Small intestine (tissue), 7 donors: ENCODE results near the gene SH3RF1. TPM values are rescaled to one million over a fixed set of nuclear protein-coding genes. Genes with fewer than 3 reads are reported as not detected.

Experiments used
- DNase-seq, 2 donors: peaks; one replicate each; pipeline versions ENCODE4 v3.0.0 to v3.0.0-alpha.2; 2013
- FAIRE-seq: peaks from 2 replicates; lab custom pipeline; 2012; peaks lifted over from hg19 to GRCh38; lab: Jason Lieb, UNC
- H3K27ac ChIP-seq, 3 donors: one replicate each; pipeline ENCODE4 v1.5.1; 2013; ENCODE audit warnings: low read length in 2 of 3, mild to moderate bottlenecking in 2 of 3, control low read depth in 1 of 3, inconsistent platforms in 1 of 3, low read depth in 1 of 3, moderate library complexity in 1 of 3
- H3K27me3 ChIP-seq, 3 donors: one replicate each; pipeline ENCODE4 v1.6.1; 2013; ENCODE audit warnings: low read length in 3 of 3, inconsistent platforms in 1 of 3; ENCODE audit not compliant: control insufficient read depth in 3 of 3, insufficient read depth in 3 of 3
- H3K36me3 ChIP-seq, 3 donors: one replicate each; pipeline ENCODE4 v1.6.1; 2013; ENCODE audit warnings: low read length in 3 of 3, inconsistent platforms in 1 of 3, low read depth in 1 of 3, mild to moderate bottlenecking in 1 of 3, moderate library complexity in 1 of 3; ENCODE audit not compliant: control insufficient read depth in 3 of 3, insufficient read depth in 2 of 3
- H3K4me1 ChIP-seq, 3 donors: one replicate each; pipeline ENCODE4 v1.6.1; 2013; ENCODE audit warnings: low read length in 2 of 3, inconsistent platforms in 1 of 3, low read depth in 1 of 3, mild to moderate bottlenecking in 1 of 3, moderate library complexity in 1 of 3; ENCODE audit not compliant: control insufficient read depth in 3 of 3, insufficient read depth in 2 of 3
- H3K4me3 ChIP-seq, 3 donors: one replicate each; pipeline ENCODE4 v1.5.1; 2013; ENCODE audit warnings: low read length in 3 of 3, control low read depth in 1 of 3, inconsistent platforms in 1 of 3, low read depth in 1 of 3, mild to moderate bottlenecking in 1 of 3, moderate library complexity in 1 of 3
- H3K9me3 ChIP-seq, 2 donors: one replicate each; pipeline ENCODE4 v1.6.1; 2013; ENCODE audit warnings: low read depth in 1 of 2, low read length in 1 of 2; ENCODE audit not compliant: control insufficient read depth in 2 of 2, insufficient read depth in 1 of 2
- WGBS, 3 donors: extraction: QIAGEN DNeasy Blood & Tissue Kit; methylation state at CpG; one replicate each; pipeline ENCODE4 v1.1.7; 2013; 5-methylcytosine and 5-hydroxymethylcytosine counted together
- polyA plus RNA-seq, 4 donors: library from polyadenylated mRNA; stranded (reverse) in 3 of 4; unstranded in 1 of 4; fragments of 200-250 nt in 3 of 4; fragments of 120-200 nt in 1 of 4; gene quantifications; one replicate each; pipeline versions ENCODE4 v1.2.1 to v1.2.3, GENCODE V29; 2013
- donor health status: healthy with polysubstance abuse.
- donor health status: control.
- donor health status: control.
- donor health status: Bipolar disorder and iron deficiency.
- donor health status: healthy.

SH3RF1 gene
- polyA plus RNA-seq, 4 donors, result 10.7 to 35.6 (median 11.5) TPM

GRCh38 chr4:169160825-169161224 lies 109.9 kb downstream of the SH3RF1 start:
- WGBS, 3 donors, result 15 to 50% (median 42%) methylated on average over 3 of the region's 3 CpGs
- Histone ChIP-seq H3K9me3 (no peaks in the 10 kb centered on the region), H3K4me1 (peaks cover 0 to 39% (median 10%) of the 10 kb centered on the region in 3 donors), H3K4me3 (no peak overlapping the region), H3K27me3 (no peaks in the 10 kb centered on the region), H3K36me3 (no peaks in the 10 kb centered on the region), H3K27ac (peak overlapping the region in 1 of 3 donors; percentile 3)
- DNase-seq (peak in 1 of 2 donors; percentile 33), FAIRE-seq (no peak)

GRCh38 chr4:169159624-169160171 lies 111.1 kb downstream of the SH3RF1 start:
- FAIRE-seq (no peak), DNase-seq (no peak)
- Histone ChIP-seq H3K9me3 (no peaks in the 10 kb centered on the region), H3K27me3 (no peaks in the 10 kb centered on the region), H3K27ac (peak overlapping the region in 1 of 3 donors; percentile 57), H3K4me1 (peaks cover 0 to 39% (median 10%) of the 10 kb centered on the region in 3 donors), H3K36me3 (peaks cover 0 to 3% (median 2%) of the 10 kb centered on the region in 3 donors), H3K4me3 (no peak overlapping the region)
- WGBS, 3 donors, result 77 to 88% (median 83%) methylated on average over 3 of the region's 3 CpGs

- Histone ChIP-seq H3K4me3 (no peak overlapping the region), H3K27me3 (no peaks in the 10 kb centered on the region), H3K4me1 (peaks cover 2 to 35% (median 8%) of the 10 kb centered on the region in 3 donors), H3K36me3 (peaks cover 0 to 8% (median 2%) of the 10 kb centered on the region in 3 donors), H3K27ac (peak overlapping the region in 1 of 3 donors; percentile 57), H3K9me3 (no peaks in the 10 kb centered on the region)
- 50 to 70% (median 58%) methylated on average over 2 of the region's 2 CpGs for WGBS, 3 donors
- peak; percentile 62 to 72 for DNase-seq
- no peak for FAIRE-seq
Measured at GRCh38 chr4:169158861-169159260, 111.9 kb downstream of the SH3RF1 start.

GRCh38 chr4:169158046-169158445 lies 112.7 kb downstream of the SH3RF1 start:
- no peak overlapping the region for H3K4me3 ChIP-seq
- 74 to 88% (median 80%) methylated on average over 4 of the region's 4 CpGs for WGBS, 3 donors
- no peaks in the 10 kb centered on the region for H3K27me3 ChIP-seq
- peak overlapping the region in 1 of 3 donors; percentile 56 for H3K27ac ChIP-seq
- FAIRE-seq, result no peak
- no peak for DNase-seq
- no peaks in the 10 kb centered on the region for H3K9me3 ChIP-seq
- peaks cover 5 to 37% (median 8%) of the 10 kb centered on the region in 3 donors for H3K4me1 ChIP-seq
- peaks cover 0 to 8% (median 2%) of the 10 kb centered on the region in 3 donors for H3K36me3 ChIP-seq

GRCh38 chr4:169156392-169156791 lies 114.4 kb downstream of the SH3RF1 start:
- Histone ChIP-seq H3K4me1 (peaks cover 5 to 37% (median 8%) of the 10 kb centered on the region in 3 donors), H3K4me3 (no peak overlapping the region), H3K27me3 (no peaks in the 10 kb centered on the region), H3K9me3 (no peaks in the 10 kb centered on the region), H3K36me3 (peaks cover 2 to 8% (median 7%) of the 10 kb centered on the region in 3 donors), H3K27ac (peak overlapping the region in 1 of 3 donors; percentile 56)
- DNase-seq (no peak), FAIRE-seq (no peak)
- WGBS, 3 donors, result 81 to 89% (median 88%) methylated on average over 3 of the region's 3 CpGs

- Histone ChIP-seq H3K4me1 (peaks cover 4 to 23% (median 5%) of the 10 kb centered on the region in 3 donors), H3K27ac (no peak overlapping the region), H3K27me3 (no peaks in the 10 kb centered on the region), H3K36me3 (peaks cover 2 to 11% (median 8%) of the 10 kb centered on the region in 3 donors), H3K4me3 (no peak overlapping the region), H3K9me3 (no peaks in the 10 kb centered on the region)
- WGBS, 3 donors, result 61 to 87% (median 66%) methylated on average over 2 of the region's 2 CpGs
- DNase-seq (no peak), FAIRE-seq (no peak)
Measured at GRCh38 chr4:169154121-169154520, 116.6 kb downstream of the SH3RF1 start.

GRCh38 chr4:169153481-169154087 lies 117.2 kb downstream of the SH3RF1 start:
- FAIRE-seq, result no peak

GRCh38 chr4:169152899-169153298 lies 117.9 kb downstream of the SH3RF1 start:
- FAIRE-seq, result no peak
- H3K4me1 ChIP-seq, result peaks cover 0 to 17% (median 5%) of the 10 kb centered on the region in 3 donors
- H3K36me3 ChIP-seq, result peaks cover 2 to 14% (median 8%) of the 10 kb centered on the region in 3 donors
- H3K4me3 ChIP-seq, result no peak overlapping the region
- 82 to 92% (median 83%) methylated on average over 4 of the region's 4 CpGs for WGBS, 3 donors
- H3K9me3 ChIP-seq, result no peaks in the 10 kb centered on the region
- H3K27ac ChIP-seq, result no peak overlapping the region
- no peaks in the 10 kb centered on the region for H3K27me3 ChIP-seq
- DNase-seq, result no peak

More at GRCh38 chr4:169153481-169154087, 117.2 kb downstream of the SH3RF1 start:
- no peak overlapping the region for H3K27ac ChIP-seq
- no peak overlapping the region for H3K4me3 ChIP-seq
- H3K9me3 ChIP-seq, result no peaks in the 10 kb centered on the region
- peaks cover 4 to 23% (median 5%) of the 10 kb centered on the region in 3 donors for H3K4me1 ChIP-seq
- DNase-seq, result no peak
- H3K27me3 ChIP-seq, result no peaks in the 10 kb centered on the region
- WGBS, 3 donors, result 87 to 94% (median 92%) methylated on average over 2 of the region's 2 CpGs
- H3K36me3 ChIP-seq, result peaks cover 2 to 11% (median 8%) of the 10 kb centered on the region in 3 donors
